H1 (cell line): ENCODE measurements around the gene TXNL4B. TPM values are rescaled to one million over a fixed set of nuclear protein-coding genes. Genes with fewer than 3 reads are reported as not detected.

ENCODE experiments used
- CTCF ChIA-PET: fragments of 300-600 bp; sonication (Branson Sonifier 250); formaldehyde crosslinking; loops from one replicate; lab custom pipeline; 2021; ENCODE audit not compliant: partially characterized antibody; lab: Charles Lee
- POLR2A ChIA-PET: fragments of 300-600 bp; sonication (Branson Sonifier 250); formaldehyde crosslinking; loops from one replicate; lab custom pipeline; 2021; ENCODE audit warnings: inconsistent platforms; ENCODE audit not compliant: partially characterized antibody; lab: Charles Lee
- DNase-seq, 2 experiments: peaks; one replicate each; pipeline versions ENCODE4 v3.0.0 to v3.0.0-alpha.2; 2010 to 2022; ENCODE audit warnings: low spot score in 2 of 2, low read depth in 1 of 2, mixed read lengths in 1 of 2
- FAIRE-seq: peaks from 2 replicates; lab custom pipeline; 2011; peaks lifted over from hg19 to GRCh38; lab: Jason Lieb, UNC
- H2AFZ ChIP-seq: 2 replicates; pipeline ENCODE4 v1.8.1; 2012; ENCODE audit warnings: low read length, inconsistent platforms
- H2AK5ac ChIP-seq: 2 replicates; pipeline ENCODE4 v1.6.1; 2013; ENCODE audit warnings: low read depth, low read length
- H2BK120ac ChIP-seq: replicated peaks from 2 replicates; pipeline ENCODE3; 2013; ENCODE audit warnings: low read depth, low read length, inconsistent platforms
- H2BK12ac ChIP-seq: 2 replicates; pipeline ENCODE4 v1.6.1; 2013; ENCODE audit warnings: low read depth, low read length
- H2BK15ac ChIP-seq: 2 replicates; pipeline ENCODE4 v1.6.1; 2013; ENCODE audit warnings: low read length
- H2BK20ac ChIP-seq: 2 replicates; pipeline ENCODE4 v1.6.1; 2013; ENCODE audit warnings: low read length
- H2BK5ac ChIP-seq: 2 replicates; pipeline ENCODE4 v1.6.1; 2013; ENCODE audit warnings: low read depth, low read length
- H3K14ac ChIP-seq: 2 replicates; pipeline ENCODE4 v1.6.1; 2013; ENCODE audit warnings: inconsistent platforms; ENCODE audit not compliant: insufficient read length
- H3K18ac ChIP-seq: 2 replicates; pipeline ENCODE4 v1.6.1; 2013; ENCODE audit warnings: low read length; ENCODE audit errors: extremely low read depth
- H3K23ac ChIP-seq: 2 replicates; pipeline ENCODE4 v1.6.1; 2013; ENCODE audit warnings: inconsistent platforms; ENCODE audit not compliant: insufficient read length
- H3K23me2 ChIP-seq: 2 replicates; pipeline ENCODE4 v1.6.1; 2013; ENCODE audit warnings: low read depth, low read length
- H3K27ac ChIP-seq: 2 replicates; pipeline ENCODE4 v1.6.1; 2011; ENCODE audit warnings: low read depth, low read length, inconsistent platforms
- H3K27me3 ChIP-seq, 4 experiments: replicated peaks in 1 of 4; 1 replicate in 1 of 4; 2 replicates in 3 of 4; pipeline versions ENCODE4 v1.6.1 to v1.8.1; 2011 to 2013; ENCODE audit warnings: low read length in 3 of 4, mild to moderate bottlenecking in 3 of 4, inconsistent platforms in 2 of 4, mixed read lengths in 2 of 4, moderate library complexity in 1 of 4; ENCODE audit not compliant: control insufficient read depth in 3 of 4, insufficient read depth in 3 of 4; ENCODE audit errors: extremely low read depth in 1 of 4
- H3K36me3 ChIP-seq, 4 experiments: 2 replicates each; pipeline versions ENCODE4 v1.6.1 to v1.8.1; 2011 to 2013; ENCODE audit warnings: mild to moderate bottlenecking in 4 of 4, low read length in 3 of 4, moderate library complexity in 2 of 4, control low read depth in 1 of 4, inconsistent platforms in 1 of 4; ENCODE audit not compliant: insufficient read depth in 4 of 4, control insufficient read depth in 2 of 4
- H3K4ac ChIP-seq: replicated peaks from 2 replicates; pipeline ENCODE3; 2013; ENCODE audit warnings: low read length, low read depth, mixed read lengths, inconsistent platforms; ENCODE audit not compliant: insufficient read length
- H3K4me1 ChIP-seq, 4 experiments: replicated peaks in 1 of 4; 1 replicate in 1 of 4; 2 replicates in 3 of 4; pipeline versions ENCODE4 v1.6.1 to v1.8.1; 2011 to 2013; ENCODE audit warnings: low read length in 3 of 4, inconsistent platforms in 2 of 4, mixed read lengths in 1 of 4; ENCODE audit not compliant: insufficient read depth in 4 of 4, control insufficient read depth in 3 of 4
- H3K4me2 ChIP-seq, 2 experiments: 2 replicates each; pipeline versions ENCODE4 v1.6.1 to v1.8.1; 2011 to 2013; ENCODE audit warnings: low read depth in 2 of 2, low read length in 2 of 2, control low read depth in 1 of 2, inconsistent platforms in 1 of 2, mild to moderate bottlenecking in 1 of 2; ENCODE audit not compliant: insufficient read depth in 1 of 2
- H3K4me3 ChIP-seq, 4 experiments: fragments of 200-600, 300-600 bp in 1 of 4; sonication (generic), shearing (Covaris generic), sonication (Bioruptor Twin) in 1 of 4; 2 replicates each; pipeline versions ENCODE4 v1.5.1 to v1.8.1; 2011 to 2016; ENCODE audit warnings: low read length in 4 of 4, low read depth in 3 of 4, control low read depth in 2 of 4, inconsistent platforms in 2 of 4, mild to moderate bottlenecking in 2 of 4, mixed read lengths in 1 of 4, moderate library complexity in 1 of 4; ENCODE audit not compliant: insufficient read depth in 2 of 4; ENCODE audit errors: extremely low read depth in 1 of 4
- H3K56ac ChIP-seq: replicated peaks from 2 replicates; pipeline ENCODE3; 2013; ENCODE audit warnings: low read depth, mild to moderate bottlenecking, mixed read lengths, low read length, inconsistent platforms; ENCODE audit not compliant: insufficient read length
- H3K79me1 ChIP-seq: 2 replicates; pipeline ENCODE4 v1.6.1; 2013; ENCODE audit warnings: low read depth, low read length, control low read depth
- H3K79me2 ChIP-seq, 2 experiments: 2 replicates each; pipeline versions ENCODE4 v1.6.1 to v1.8.1; 2012 to 2013; ENCODE audit warnings: low read length in 2 of 2, mild to moderate bottlenecking in 2 of 2, inconsistent platforms in 1 of 2; ENCODE audit not compliant: insufficient read depth in 2 of 2, control insufficient read depth in 1 of 2
- H3K9ac ChIP-seq, 4 experiments: replicated peaks in 1 of 4; 1 replicate in 1 of 4; 2 replicates in 3 of 4; pipeline versions ENCODE4 v1.6.1 to v1.8.1; 2011 to 2013; ENCODE audit warnings: low read depth in 3 of 4, low read length in 3 of 4, control low read depth in 2 of 4, mild to moderate bottlenecking in 2 of 4, moderate library complexity in 2 of 4, inconsistent platforms in 1 of 4; ENCODE audit errors: extremely low read depth in 1 of 4
- H3K9me3 ChIP-seq, 2 experiments: 2 replicates each; pipeline versions ENCODE4 v1.6.1 to v1.8.1; 2012 to 2013; ENCODE audit warnings: mild to moderate bottlenecking in 2 of 2, moderate library complexity in 2 of 2, control low read depth in 1 of 2, inconsistent platforms in 1 of 2, low read depth in 1 of 2, low read length in 1 of 2, mixed read lengths in 1 of 2; ENCODE audit not compliant: insufficient read depth in 2 of 2
- H4K20me1 ChIP-seq, 2 experiments: replicated peaks in 1 of 2; 2 replicates each; pipeline versions ENCODE3 to v1.8.1; 2011 to 2013; ENCODE audit warnings: inconsistent platforms in 2 of 2, low read length in 2 of 2, mild to moderate bottlenecking in 1 of 2; ENCODE audit not compliant: insufficient read depth in 2 of 2, control insufficient read depth in 1 of 2
- H4K5ac ChIP-seq: 2 replicates; pipeline ENCODE4 v1.6.1; 2013; ENCODE audit warnings: low read length, low read depth, mixed read lengths, inconsistent platforms; ENCODE audit not compliant: insufficient read length
- H4K8ac ChIP-seq: 2 replicates; pipeline ENCODE4 v1.8.0; 2013; ENCODE audit warnings: mild to moderate bottlenecking, moderate library complexity, low read length, inconsistent platforms; ENCODE audit not compliant: insufficient read depth; ENCODE audit errors: extremely low read depth
- H4K91ac ChIP-seq: replicated peaks from 2 replicates; pipeline ENCODE3; 2013; ENCODE audit warnings: low read length, mixed read lengths, inconsistent platforms; ENCODE audit not compliant: insufficient read length
- HDAC2 ChIP-seq, 2 experiments: fragments of 300-600 bp in 1 of 2; sonication (generic) in 1 of 2; IDR thresholded peaks; 2 replicates each; pipeline ENCODE4 v1.6.1; 2011 to 2012; ENCODE audit warnings: low read depth in 2 of 2, low read length in 2 of 2, mild to moderate bottlenecking in 2 of 2, moderate library complexity in 2 of 2, borderline replicate concordance in 1 of 2, inconsistent platforms in 1 of 2
- NRF1 ChIP-seq: IDR thresholded peaks from 2 replicates; pipeline ENCODE4 v1.6.1; 2011; ENCODE audit warnings: mild to moderate bottlenecking, low read depth, low read length, improper control_type of control experiment
- POLR2A ChIP-seq, 2 experiments: IDR thresholded peaks; 1 replicate in 1 of 2; 2 replicates in 1 of 2; pipeline ENCODE4 v1.6.1; 2011; ENCODE audit warnings: low read depth in 2 of 2, low read length in 2 of 2, mild to moderate bottlenecking in 2 of 2; ENCODE audit errors: control extremely low read depth in 1 of 2
- RFX5 ChIP-seq: IDR thresholded peaks from 2 replicates; pipeline ENCODE4 v1.6.1; 2011; ENCODE audit warnings: low read depth, low read length, improper control_type of control experiment, borderline replicate concordance
- SIX5 ChIP-seq: IDR thresholded peaks from 2 replicates; pipeline ENCODE4 v1.6.1; 2011; ENCODE audit warnings: mild to moderate bottlenecking, low read depth, low read length
- SP1 ChIP-seq: IDR thresholded peaks from 2 replicates; pipeline ENCODE4 v1.6.1; 2011; ENCODE audit warnings: low read depth, low read length
- YY1 ChIP-seq: IDR thresholded peaks from 2 replicates; pipeline ENCODE4 v1.6.1; 2011; ENCODE audit warnings: low read depth, mild to moderate bottlenecking, low read length
- WGBS, 2 experiments: shearing (Covaris generic) in 1 of 2; methylation state at CpG; one replicate each; pipeline versions ENCODE4 v1.1.6 to v1.1.7; 2013 to 2015; ENCODE audit warnings: low lambda C conversion rate in 2 of 2, mixed read lengths in 2 of 2, inconsistent platforms in 1 of 2, low coverage in 1 of 2, missing lambda C conversion rate in 1 of 2; ENCODE audit not compliant: insufficient replicate concordance in 2 of 2, insufficient coverage in 1 of 2, insufficient read length in 1 of 2; ENCODE audit errors: extremely low coverage in 1 of 2, missing lambda C conversion rate in 1 of 2; 5-methylcytosine and 5-hydroxymethylcytosine counted together
- polyA plus RNA-seq, 7 experiments: library from polyadenylated mRNA; depleted of rRNA in 3 of 7; stranded (reverse) in 5 of 7; unstranded in 2 of 7; fragments of >200 nt in 5 of 7; fragments of 200-250 nt in 2 of 7; gene quantifications; 1 replicate in 5 of 7; 2 replicates in 1 of 7; 4 replicates in 1 of 7; pipeline versions ENCODE4 v1.2.1 to v1.2.3, GENCODE V29; 2011 to 2013; ENCODE audit warnings: missing spikeins in 2 of 7, mixed read lengths in 2 of 7
- total RNA-seq: library from RNA; stranded (reverse); fragmentation: NEBNext Ultra II Directional; extraction: Animal tissue kit (Norgen Biotek cat#: 25700); gene quantifications from 2 replicates; pipeline ENCODE4 v1.2.1, GENCODE V29; 2021

Gene TXNL4B
- total and polyA plus RNA-seq, 2 of the 8 experiments (the other 6 are each of a cell fraction or from before 2014, with no cell fraction given): 6.7 to 10.6 TPM

DNA sequence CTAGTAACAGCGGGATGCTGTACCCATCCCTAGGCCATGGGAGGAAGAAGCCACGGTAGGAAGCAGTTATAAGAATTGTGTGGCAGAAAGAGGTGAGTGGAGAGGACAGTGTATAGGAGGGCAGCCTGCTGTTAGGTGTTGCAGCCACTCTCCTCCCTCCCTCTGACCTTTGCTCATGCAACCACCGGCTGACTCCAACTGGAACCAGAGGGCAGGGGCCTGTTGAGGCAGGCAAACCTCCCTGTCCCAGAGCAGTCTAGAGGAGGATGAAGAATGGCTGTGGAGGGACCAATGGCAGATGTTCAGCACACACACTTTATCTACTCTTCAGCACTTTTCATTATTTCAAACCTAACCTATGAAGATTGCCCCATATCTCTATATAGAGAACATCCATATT is 2.2 kb downstream of the TXNL4B start:
- Histone ChIP-seq H3K36me3 (peaks cover 0 to 24% (median 12%) of the 10 kb centered on the region in 4 experiments; a peak in 5 of 8 replicates), H2BK120ac (no peak overlapping the region), H3K23ac (no peak overlapping the region), H3K27ac (no peak overlapping the region), H3K4ac (no peak overlapping the region), H3K9me3 (no peaks in the 10 kb centered on the region), H3K4me3 (no peak overlapping the region), H2BK5ac (no peak overlapping the region), H3K9ac (no peak overlapping the region), H4K20me1 (peaks cover 0 to 5% of the 10 kb centered on the region in 2 experiments), H2BK20ac (no peak overlapping the region), H3K79me1 (peaks cover 6% of the 10 kb centered on the region), H2BK15ac (no peak overlapping the region), H3K27me3 (no peaks in the 10 kb centered on the region), H3K79me2 (peaks cover 4 to 42% of the 10 kb centered on the region in 2 experiments), H2AK5ac (no peak overlapping the region), H3K23me2 (peaks cover 8% of the 10 kb centered on the region; the same call in 1 of the 2 replicates), H4K8ac (no peak overlapping the region), H3K18ac (no peak overlapping the region), H3K56ac (no peak overlapping the region), H2BK12ac (no peak overlapping the region), H4K5ac (no peak overlapping the region), H3K14ac (no peak overlapping the region), H3K4me1 (peaks cover 0 to 6% (median under 1%) of the 10 kb centered on the region in 4 experiments; a peak in 2 of 7 replicates), H2AFZ (no peak overlapping the region), H3K4me2 (no peak overlapping the region), H4K91ac (no peak overlapping the region)
- WGBS, 2 experiments: 94% methylated on average over 3 of the region's 3 CpGs; no CpG with 5 or more reads in 1 of the 2 experiments
- FAIRE-seq: no peak
- no peak for TF ChIP-seq POLR2A (IDR thresholded peaks at IDR 0.05; ENCODE audit: control extremely low read depth in 1 of 2, low read depth in 2 of 2, low read length in 2 of 2)
- no peak for TF ChIP-seq YY1
- no peak for TF ChIP-seq RFX5
- TF ChIP-seq HDAC2 (IDR thresholded peaks at IDR 0.05; ENCODE audit: borderline replicate concordance in 1 of 2, low read depth in 2 of 2, low read length in 2 of 2): no peak
- TF ChIP-seq NRF1: no peak
- TF ChIP-seq SIX5: no peak
- no peak for TF ChIP-seq SP1
- DNase-seq: no peak
- CTCF ChIA-PET: interaction anchor here (1.0 to 2.0 kb wide), 4 partner anchors 23 to 59 kb away, joined by 3 to 9 read pairs (median 4); no protein-coding TSS in a partner anchor
- POLR2A ChIA-PET: interaction anchor here (4.0 kb wide), 1 partner anchor 12 kb away, joined by 21 read pairs; no protein-coding TSS in a partner anchor
